ENCODE results near the gene ACP3. TPM values are rescaled to one million over a fixed set of nuclear protein-coding genes. Genes with fewer than 3 reads are reported as not detected.

ACP3 gene
- total RNA-seq, result 11.1 and 27.1 TPM in 2 replicates

GRCh38 chr3:132317229-132317948 is at the start of gene ACP3:
Gene ACP3 (plus strand): TSS chr3:132317407. CDS start chr3:132317457, 50 bp downstream.

Other genes with a start within 250 kb of the ACP3 start
- 103 and 107 TPM in 2 replicates for gene DNAJC13, start 100.1 kb downstream of the ACP3 start, total RNA-seq

All from uterine smooth muscle cell (primary cell).